CD4-positive, alpha-beta T cell treated with Interferon gamma for 1 hour (primary cell): ENCODE results near the gene MAP4K1.

Source experiments
- DNase-seq: peaks from one replicate; pipeline ENCODE4 v3.0.0-alpha.2; 2020

The MAP4K1 gene

GRCh38 chr19:38543286-38543806, 74.4 kb downstream of the MAP4K1 start:
- no peak for DNase-seq

GRCh38 chr19:38542040-38542439, 75.7 kb downstream of the MAP4K1 start:
- no peak for DNase-seq

- DNase-seq, result no peak
Measured at GRCh38 chr19:38539751-38540150, 78.0 kb downstream of the MAP4K1 start.

- DNase-seq, result no peak
Measured at GRCh38 chr19:38538793-38539528, 78.8 kb downstream of the MAP4K1 start.

- no peak for DNase-seq
Measured at GRCh38 chr19:38538386-38538785, 79.4 kb downstream of the MAP4K1 start.
